Measurements from ENCODE around the gene ROR2. TPM values are rescaled to one million over a fixed set of nuclear protein-coding genes. Genes with fewer than 3 reads are reported as not detected.

Gene ROR2
- total RNA-seq, 1 experiment from 2014 or later, result not detected

DNA sequence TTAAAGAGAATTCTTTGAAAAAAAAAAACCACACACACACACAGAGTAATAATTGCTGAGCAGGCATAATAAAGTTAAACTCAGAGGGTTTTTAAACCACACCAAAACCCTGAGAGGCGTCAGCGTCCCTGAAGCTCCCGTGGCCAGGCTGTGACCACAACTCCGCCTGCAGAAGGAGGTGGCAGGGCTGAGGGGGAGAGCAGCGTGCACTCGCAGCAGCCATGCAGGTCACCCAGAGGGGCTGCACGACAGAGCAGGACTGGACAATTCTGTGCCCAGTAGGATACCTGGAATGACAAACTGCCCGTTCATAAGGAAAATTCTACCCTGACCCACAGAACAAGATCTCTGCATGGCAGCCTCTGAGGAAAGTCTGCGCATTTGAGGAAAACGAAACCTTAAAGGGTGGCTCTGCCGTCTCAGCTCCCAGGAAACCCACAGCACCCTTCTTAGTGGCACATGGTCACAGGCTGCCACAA, 44.0 kb downstream of the ROR2 start:
- no peaks in the 10 kb centered on the region for H3K4me1 ChIP-seq (ENCODE audit: insufficient read depth, low read length)
- H3K36me3 ChIP-seq (ENCODE audit: low read depth, low read length), result no peaks in the 10 kb centered on the region
- H3K27ac ChIP-seq (ENCODE audit: low read length), result no peak overlapping the region
- no peaks in the 10 kb centered on the region for H4K20me1 ChIP-seq (ENCODE audit: low read length)
- no peaks in the 10 kb centered on the region for H3F3A ChIP-seq (ENCODE audit: low read length, unreplicated experiment)
- intact Hi-C loops (cut with micrococcal nuclease), result no loop called here
- H3K9me3 ChIP-seq (ENCODE audit: low read length), result no peaks in the 10 kb centered on the region
- H3K79me2 ChIP-seq (ENCODE audit: low read length), result no peaks in the 10 kb centered on the region
- BruUV-seq (replicated peaks), result no TSS peak
- no peaks in the 10 kb centered on the region for H3K9me2 ChIP-seq (replicated peaks; ENCODE audit: low read length)
- peak; percentile 4 for DNase-seq
- peak; percentile 53; the same call in 1 of the 2 replicates for ATAC-seq
- no peaks in the 10 kb centered on the region for H3K27me3 ChIP-seq (ENCODE audit: low read length)
- H3K4me3 ChIP-seq (ENCODE audit: low read length), result peak overlapping the region; percentile 73
- CTCF ChIA-PET, result no interaction called here
- POLR2A ChIA-PET (ENCODE audit: unreplicated experiment), result no interaction called here
- peak overlapping the region; percentile 89 for H3K4me2 ChIP-seq (ENCODE audit: low read length)
- no peak overlapping the region for H3K9ac ChIP-seq (ENCODE audit: low read length)
- no peak for TF ChIP-seq EZH2phosphoT487 (IDR thresholded peaks at IDR 0.05; ENCODE audit: borderline replicate concordance, low read length)
- TF ChIP-seq, protein P1, sequence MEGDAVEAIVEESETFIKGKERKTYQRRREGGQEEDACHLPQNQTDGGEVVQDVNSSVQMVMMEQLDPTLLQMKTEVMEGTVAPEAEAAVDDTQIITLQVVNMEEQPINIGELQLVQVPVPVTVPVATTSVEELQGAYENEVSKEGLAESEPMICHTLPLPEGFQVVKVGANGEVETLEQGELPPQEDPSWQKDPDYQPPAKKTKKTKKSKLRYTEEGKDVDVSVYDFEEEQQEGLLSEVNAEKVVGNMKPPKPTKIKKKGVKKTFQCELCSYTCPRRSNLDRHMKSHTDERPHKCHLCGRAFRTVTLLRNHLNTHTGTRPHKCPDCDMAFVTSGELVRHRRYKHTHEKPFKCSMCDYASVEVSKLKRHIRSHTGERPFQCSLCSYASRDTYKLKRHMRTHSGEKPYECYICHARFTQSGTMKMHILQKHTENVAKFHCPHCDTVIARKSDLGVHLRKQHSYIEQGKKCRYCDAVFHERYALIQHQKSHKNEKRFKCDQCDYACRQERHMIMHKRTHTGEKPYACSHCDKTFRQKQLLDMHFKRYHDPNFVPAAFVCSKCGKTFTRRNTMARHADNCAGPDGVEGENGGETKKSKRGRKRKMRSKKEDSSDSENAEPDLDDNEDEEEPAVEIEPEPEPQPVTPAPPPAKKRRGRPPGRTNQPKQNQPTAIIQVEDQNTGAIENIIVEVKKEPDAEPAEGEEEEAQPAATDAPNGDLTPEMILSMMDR (conservative IDR thresholded peaks at IDR 0.05; ENCODE audit: low read depth, low read length), result no peak
- TF ChIP-seq EZH2 (IDR thresholded peaks at IDR 0.05; ENCODE audit: low read length, unreplicated experiment), result no peak
- H2AFZ ChIP-seq (ENCODE audit: low read length), result peak overlapping the region; percentile 81

DNA sequence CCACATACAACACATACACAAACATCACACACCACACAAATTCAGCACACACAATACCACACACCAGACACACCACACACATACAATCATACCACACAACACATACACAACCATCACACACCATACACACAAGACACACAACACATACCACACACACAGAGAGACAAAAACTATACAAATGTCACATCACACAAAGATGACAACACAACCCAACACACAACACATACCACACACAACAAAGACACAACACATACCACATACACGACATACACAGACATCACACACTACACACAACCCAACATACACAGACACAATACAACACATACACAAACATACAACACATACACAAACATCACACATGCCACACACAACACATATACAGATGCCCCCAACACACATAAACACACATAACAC, 44.8 kb downstream of the ROR2 start:
- no peak for ATAC-seq
- Histone ChIP-seq H3K36me3 (ENCODE audit: low read depth, low read length) (no peaks in the 10 kb centered on the region), H3K4me1 (ENCODE audit: insufficient read depth, low read length) (no peaks in the 10 kb centered on the region), H4K20me1 (ENCODE audit: low read length) (no peaks in the 10 kb centered on the region), H3K4me2 (ENCODE audit: low read length) (no peak overlapping the region; the same call in 1 of the 2 replicates), H3K9me2 (replicated peaks; ENCODE audit: low read length) (no peaks in the 10 kb centered on the region), H3K27ac (ENCODE audit: low read length) (no peak overlapping the region), H2AFZ (ENCODE audit: low read length) (no peak overlapping the region), H3K9me3 (ENCODE audit: low read length) (no peaks in the 10 kb centered on the region), H3K27me3 (ENCODE audit: low read length) (no peaks in the 10 kb centered on the region), H3K4me3 (ENCODE audit: low read length) (no peak overlapping the region), H3K9ac (ENCODE audit: low read length) (no peak overlapping the region), H3F3A (ENCODE audit: low read length, unreplicated experiment) (no peaks in the 10 kb centered on the region), H3K79me2 (ENCODE audit: low read length) (no peaks in the 10 kb centered on the region)
- intact Hi-C loops (cut with micrococcal nuclease), result no loop called here
- BruUV-seq (replicated peaks), result no TSS peak
- CTCF ChIA-PET, result no interaction called here
- TF ChIP-seq, protein P1 (conservative IDR thresholded peaks at IDR 0.05; ENCODE audit: low read depth, low read length), result no peak
- TF ChIP-seq EZH2 (IDR thresholded peaks at IDR 0.05; ENCODE audit: low read length, unreplicated experiment), result no peak
- TF ChIP-seq EZH2phosphoT487 (IDR thresholded peaks at IDR 0.05; ENCODE audit: borderline replicate concordance, low read length), result no peak
- POLR2A ChIA-PET (ENCODE audit: unreplicated experiment), result no interaction called here
- DNase-seq, result no peak

DNA sequence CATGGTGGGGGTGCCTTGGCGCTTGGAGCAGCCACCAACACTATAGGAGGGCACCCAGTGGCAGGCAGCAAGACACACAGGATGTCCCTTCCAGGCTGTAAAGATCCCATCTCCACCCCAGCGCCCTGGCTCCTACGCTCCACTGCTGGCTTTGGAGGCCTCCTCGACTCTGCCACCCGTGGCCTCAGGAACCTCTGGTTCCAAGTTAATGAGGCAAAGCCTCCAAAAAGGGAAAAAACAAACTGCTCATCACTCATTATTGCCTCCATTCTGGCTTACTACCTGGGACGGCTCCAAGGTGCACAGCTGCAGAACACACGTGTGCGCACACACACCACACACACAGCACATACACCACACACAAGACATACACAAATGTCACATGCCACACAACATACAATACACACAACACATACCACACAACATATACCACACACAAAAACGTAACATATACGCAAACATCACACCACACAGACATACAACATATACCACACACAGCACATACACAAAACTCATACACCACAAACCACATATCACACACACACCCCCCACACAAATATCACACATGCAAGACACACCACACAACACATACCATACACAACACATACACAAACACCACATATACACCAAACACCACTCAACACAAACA, 45.3 kb downstream of the ROR2 start:
- ATAC-seq (no peak), DNase-seq (no peak)
- no peaks in the 10 kb centered on the region for H4K20me1 ChIP-seq (ENCODE audit: low read length)
- H3K9me3 ChIP-seq (ENCODE audit: low read length), result no peaks in the 10 kb centered on the region
- H3K27ac ChIP-seq (ENCODE audit: low read length), result no peak overlapping the region
- no peak overlapping the region for H3K4me3 ChIP-seq (ENCODE audit: low read length)
- no peaks in the 10 kb centered on the region for H3K9me2 ChIP-seq (replicated peaks; ENCODE audit: low read length)
- ChIA-PET CTCF (no interaction called here), POLR2A (ENCODE audit: unreplicated experiment) (no interaction called here)
- H3K4me2 ChIP-seq (ENCODE audit: low read length), result no peak overlapping the region
- no peaks in the 10 kb centered on the region for H3K79me2 ChIP-seq (ENCODE audit: low read length)
- no peaks in the 10 kb centered on the region for H3K27me3 ChIP-seq (ENCODE audit: low read length)
- H3F3A ChIP-seq (ENCODE audit: low read length, unreplicated experiment), result no peaks in the 10 kb centered on the region
- no peak overlapping the region for H2AFZ ChIP-seq (ENCODE audit: low read length)
- no peak overlapping the region for H3K9ac ChIP-seq (ENCODE audit: low read length)
- no peak for TF ChIP-seq EZH2phosphoT487 (IDR thresholded peaks at IDR 0.05; ENCODE audit: borderline replicate concordance, low read length)
- no peak for TF ChIP-seq EZH2 (IDR thresholded peaks at IDR 0.05; ENCODE audit: low read length, unreplicated experiment)
- TF ChIP-seq, protein P1 (conservative IDR thresholded peaks at IDR 0.05; ENCODE audit: low read depth, low read length), result no peak
- intact Hi-C loops (cut with micrococcal nuclease), result no loop called here
- no peaks in the 10 kb centered on the region for H3K4me1 ChIP-seq (ENCODE audit: insufficient read depth, low read length)
- no peaks in the 10 kb centered on the region for H3K36me3 ChIP-seq (ENCODE audit: low read depth, low read length)
- no TSS peak for BruUV-seq (replicated peaks)

Measured in PC-3 (cell line).